Mesangial cell (primary cell): ENCODE data around the gene TAF7L. TPM values are rescaled to one million over a fixed set of nuclear protein-coding genes. Genes with fewer than 3 reads are reported as not detected.

ENCODE experiments used
- total RNA-seq: library from RNA; depleted of rRNA; stranded (reverse); fragments of >200 nt; gene quantifications from 2 replicates; pipeline ENCODE4 v1.2.3, GENCODE V29; 2015

The TAF7L gene
- total RNA-seq, result under 0.01 and 0.33 TPM in 2 replicates

DNA sequence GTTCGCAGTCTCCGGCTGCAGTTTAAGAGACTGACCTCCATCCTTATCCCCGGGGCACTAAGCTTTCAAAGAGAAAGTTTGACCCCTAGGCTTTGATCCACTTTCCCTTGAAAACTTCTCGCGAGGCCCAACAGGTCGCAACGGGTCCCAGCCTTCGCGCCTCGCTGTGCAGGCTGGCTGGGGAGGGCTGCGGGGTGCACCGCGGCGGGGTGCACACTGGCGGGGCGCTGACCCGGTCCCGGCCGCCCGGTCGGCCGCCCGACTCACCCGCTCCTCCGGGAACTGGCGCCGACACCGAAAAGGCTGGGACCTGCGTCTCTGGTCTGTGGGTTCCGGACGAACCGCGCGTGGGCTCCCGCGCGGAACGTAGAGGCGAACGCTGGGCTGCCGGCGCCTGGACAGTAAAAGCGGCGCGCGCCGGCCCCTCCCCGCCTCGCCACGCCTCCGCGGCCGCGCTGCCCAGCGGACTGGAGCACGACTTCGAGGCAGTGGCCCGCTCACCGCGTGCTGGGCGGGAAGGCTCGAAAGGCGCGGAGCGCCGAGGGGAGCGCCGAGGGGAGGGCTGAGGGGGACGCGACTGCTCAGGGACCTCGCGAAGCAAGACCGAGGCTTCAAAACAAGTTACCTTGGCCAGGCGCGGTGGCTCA lies at the start of gene TAF7L:
Gene TAF7L (minus strand): TSS at position 378 of the 647 bp plus-strand sequence. CDS start 3,791 bp downstream, outside the sequence.

DNA sequence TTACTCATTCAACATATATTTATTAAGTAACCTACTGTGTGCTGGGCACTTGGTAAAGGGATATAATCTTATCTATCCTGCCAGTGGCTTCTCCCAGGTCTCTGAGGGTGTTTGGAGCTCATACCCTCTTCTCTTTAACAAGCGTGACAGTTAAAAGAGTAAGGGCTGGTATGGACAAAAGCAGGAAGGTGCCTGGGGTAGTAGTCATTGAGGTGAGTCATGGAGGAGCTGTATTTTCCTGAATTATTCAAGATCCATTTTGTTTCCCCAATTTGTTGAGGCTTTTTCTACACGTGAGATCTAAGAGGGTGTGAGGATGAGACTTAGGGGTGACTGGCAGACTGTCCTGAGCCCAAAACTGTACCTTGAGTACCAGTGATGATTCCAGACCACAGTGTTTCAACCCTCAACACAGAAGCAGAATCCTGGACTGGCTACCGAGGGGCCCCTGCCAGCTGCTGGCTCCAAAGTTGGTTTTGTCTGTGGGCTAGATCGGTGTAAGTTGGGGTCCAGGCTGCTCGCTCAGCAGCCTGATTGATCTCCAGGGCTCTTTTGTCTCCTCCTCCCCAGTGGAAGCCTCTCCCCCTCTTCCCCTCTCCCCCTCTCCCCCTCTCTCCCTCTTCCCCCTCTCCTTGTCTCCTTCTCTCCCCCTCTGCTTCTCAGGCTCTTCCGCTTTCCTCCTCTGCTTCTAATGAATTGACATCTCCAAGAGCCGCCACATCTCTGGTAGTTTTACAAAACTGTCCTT lies 71.8 kb downstream of the TAF7L start, which contains the start of gene DRP2:
Gene DRP2 (plus strand): TSS at position 671 of the 748 bp plus-strand sequence. CDS start 11,862 bp downstream, outside the sequence.

Other genes with a start within 250 kb of the TAF7L start
- 8.4 and 10.3 TPM in 2 replicates for gene TRMT2B, start 239.2 kb downstream of the TAF7L start, total RNA-seq
- gene TMEM35A, start 212.5 kb downstream of the TAF7L start, total RNA-seq, result 0.16 and 0.38 TPM in 2 replicates
- gene CENPI, start 193.1 kb downstream of the TAF7L start, total RNA-seq, result 1.1 and 24.9 TPM in 2 replicates
- 0.51 and 1.1 TPM in 2 replicates for gene DRP2, start 71.5 kb downstream of the TAF7L start, total RNA-seq
- gene TIMM8A, start 57.4 kb upstream of the TAF7L start, total RNA-seq, result 3.5 and 8.1 TPM in 2 replicates
- gene BTK, start 94.9 kb upstream of the TAF7L start, total RNA-seq, result under 0.01 TPM in 1 of 2 replicates, not detected in the other
- 359 and 1,026 TPM in 2 replicates for gene RPL36A, start 99.7 kb upstream of the TAF7L start, total RNA-seq
- 15.0 and 41.7 TPM in 2 replicates for gene GLA, start 116.6 kb upstream of the TAF7L start, total RNA-seq
- gene HNRNPH2, start 116.9 kb upstream of the TAF7L start, total RNA-seq, result 28.7 and 29.7 TPM in 2 replicates
- gene ARMCX4, start 194.1 kb upstream of the TAF7L start, total RNA-seq, result 2.0 and 2.7 TPM in 2 replicates